ENCODE measurements around the gene PFAS. TPM values are rescaled to one million over a fixed set of nuclear protein-coding genes. Genes with fewer than 3 reads are reported as not detected.
A peak's percentile ranks its signal among the peaks of the same experiment; 100 is the strongest.
"Not testable (repeated sequence)": the region's sequence is repeated elsewhere in the genome, so short reads cannot be mapped to it uniquely, and the experiment has no call there.

The PFAS gene
- polyA plus RNA-seq, 10 donors = 17.6 to 29.8 (median 23.1) TPM

- peak; percentile 91 to 95 (median 94) for DNase-seq
Measured at GRCh38 chr17:8226536-8227237, 22.4 kb upstream of the PFAS start.

DNA sequence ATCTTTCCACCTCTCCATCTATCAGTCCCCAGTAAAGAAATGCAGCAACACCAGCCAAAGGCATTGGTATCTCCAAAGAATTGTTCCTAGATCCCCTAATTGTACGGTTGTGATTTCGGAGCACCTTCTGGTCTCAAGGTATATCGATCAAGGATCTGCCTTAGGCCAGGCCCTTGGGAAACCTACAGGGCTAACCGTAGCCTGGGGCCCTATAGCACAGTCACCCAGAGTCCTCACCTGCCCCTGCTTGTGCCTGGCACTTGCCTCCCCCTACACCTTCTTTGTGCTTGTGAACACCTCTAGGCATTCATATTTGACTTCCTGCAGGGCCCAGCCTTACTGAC lies 21.9 kb upstream of the PFAS start:
- DNase-seq = no peak

- no peak for DNase-seq
Measured at GRCh38 chr17:8231701-8232100, 17.4 kb upstream of the PFAS start.

DNA sequence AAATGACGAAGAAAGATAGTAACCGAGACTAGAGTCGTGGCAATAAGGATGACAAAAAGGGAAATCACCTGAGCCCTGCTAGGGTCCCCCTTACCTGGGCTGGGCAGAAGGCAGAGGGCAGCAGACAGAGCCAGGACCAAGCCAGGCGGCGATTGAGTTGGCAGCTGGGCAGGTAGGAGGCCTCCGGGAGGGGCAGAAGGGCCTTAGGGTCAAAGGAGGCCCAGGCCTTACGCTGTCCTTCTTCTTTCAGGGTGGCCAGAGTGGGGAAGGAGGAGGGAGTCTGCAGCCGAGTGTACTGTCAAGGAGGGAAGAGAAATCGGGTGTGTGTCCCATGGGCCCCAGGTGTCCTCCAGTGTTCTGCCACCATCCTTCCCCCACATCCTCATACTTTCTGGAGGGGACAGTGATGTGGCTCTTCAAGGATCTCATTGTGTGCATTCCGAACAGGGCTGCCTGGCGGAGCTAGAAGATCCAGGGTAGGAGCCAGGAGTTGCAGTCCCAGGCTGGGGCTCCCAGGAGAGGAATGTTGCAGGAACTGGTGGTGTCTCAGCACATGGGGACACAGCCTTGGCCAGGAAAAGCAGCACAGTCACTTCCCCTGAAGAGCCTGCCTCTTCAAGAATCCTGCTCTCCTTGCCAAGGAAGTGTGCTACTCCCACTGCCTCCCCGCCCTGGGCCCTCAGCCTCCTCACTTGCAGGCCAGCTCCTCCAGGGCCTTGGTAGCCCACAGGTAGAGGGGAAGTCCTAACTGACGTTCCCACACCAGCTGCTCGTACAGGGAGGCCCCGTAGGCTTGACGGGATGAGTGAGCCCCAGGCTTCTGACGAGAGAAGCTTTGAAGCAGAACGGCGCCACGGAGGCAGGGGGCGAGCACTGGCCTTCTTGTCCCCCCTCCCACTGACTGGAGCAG lies 14.5 kb upstream of the PFAS start:
- no peak for DNase-seq

DNA sequence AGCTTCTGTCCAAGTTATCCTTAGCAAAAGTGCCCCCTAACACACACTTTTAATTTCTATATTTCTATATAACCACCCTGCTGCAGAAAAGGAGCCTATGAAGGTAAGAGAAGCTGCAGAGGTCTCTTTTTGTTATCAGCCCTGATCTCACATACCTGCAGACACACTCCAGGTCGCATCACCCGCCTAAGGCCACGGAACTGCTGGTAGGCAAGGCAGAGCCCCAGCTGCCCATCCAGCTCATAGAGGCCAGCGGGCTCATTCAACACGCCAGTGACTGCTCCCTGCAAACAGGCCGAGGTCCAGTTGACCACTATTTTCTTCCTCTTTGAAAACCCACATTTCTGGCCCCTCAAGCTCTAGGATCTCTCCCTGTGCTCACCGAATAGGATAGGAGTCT lies 13.4 kb upstream of the PFAS start:
- no peak for DNase-seq

DNA sequence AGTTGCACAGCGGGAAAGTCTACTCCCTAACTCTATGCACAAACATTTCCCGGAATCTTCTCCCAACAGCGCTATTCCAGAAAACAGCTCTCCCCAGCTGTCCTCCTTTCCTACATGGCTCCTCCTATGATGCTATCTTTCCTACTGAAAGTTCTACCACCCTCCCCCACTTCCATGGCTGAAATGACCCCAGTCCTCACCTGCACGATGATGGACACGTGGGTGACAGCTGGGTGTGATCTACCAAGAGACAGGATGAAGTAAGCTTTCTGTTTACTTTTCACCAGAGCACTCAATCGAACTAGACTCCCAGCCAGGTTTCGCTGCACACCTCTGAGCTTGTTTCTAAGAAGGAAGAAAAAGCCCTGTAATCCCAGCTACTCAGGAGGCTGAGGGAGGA lies 11.9 kb upstream of the PFAS start:
- DNase-seq = no peak

DNA sequence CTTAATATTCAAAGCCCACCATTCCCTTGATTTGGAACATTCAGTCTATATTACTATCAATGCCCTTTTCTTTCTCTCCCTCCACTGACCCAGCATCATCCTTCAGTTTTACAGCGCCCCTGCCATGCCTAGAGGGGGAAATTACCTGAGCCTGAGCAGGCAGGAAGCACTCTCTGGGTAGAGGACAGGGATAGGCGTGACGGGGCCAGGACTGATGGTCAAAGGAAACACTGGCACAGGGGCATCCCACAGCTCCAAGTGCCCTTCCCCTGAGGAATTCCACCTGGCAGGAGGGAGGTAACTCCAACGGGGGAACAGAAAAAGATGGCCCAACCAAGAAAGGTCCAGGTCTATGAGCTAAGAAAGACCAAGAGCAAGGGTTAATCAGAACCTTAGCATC lies 11.2 kb upstream of the PFAS start:
- DNase-seq = no peak

GRCh38 chr17:8243827-8244226 lies 5.3 kb upstream of the PFAS start:
- no peak for DNase-seq

DNA sequence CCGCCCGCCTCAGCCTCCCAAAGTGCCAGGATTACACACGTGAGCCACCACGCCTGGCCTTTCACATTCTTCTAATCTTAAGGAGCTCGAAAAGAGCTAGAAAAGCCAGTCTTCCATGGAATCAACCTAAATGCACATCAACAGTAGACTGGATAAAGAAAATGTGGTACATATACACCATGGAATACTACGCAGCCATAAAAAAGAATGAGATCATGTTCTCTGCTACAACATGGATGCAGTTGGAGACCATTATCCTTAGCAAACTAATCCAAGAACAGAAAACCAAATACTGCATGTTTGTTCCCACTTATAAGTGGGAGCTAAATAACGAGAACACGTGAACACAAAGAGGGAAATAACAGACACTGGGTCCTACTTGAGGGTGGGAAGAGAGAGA lies 4.3 kb upstream of the PFAS start:
- no peak for DNase-seq

DNA sequence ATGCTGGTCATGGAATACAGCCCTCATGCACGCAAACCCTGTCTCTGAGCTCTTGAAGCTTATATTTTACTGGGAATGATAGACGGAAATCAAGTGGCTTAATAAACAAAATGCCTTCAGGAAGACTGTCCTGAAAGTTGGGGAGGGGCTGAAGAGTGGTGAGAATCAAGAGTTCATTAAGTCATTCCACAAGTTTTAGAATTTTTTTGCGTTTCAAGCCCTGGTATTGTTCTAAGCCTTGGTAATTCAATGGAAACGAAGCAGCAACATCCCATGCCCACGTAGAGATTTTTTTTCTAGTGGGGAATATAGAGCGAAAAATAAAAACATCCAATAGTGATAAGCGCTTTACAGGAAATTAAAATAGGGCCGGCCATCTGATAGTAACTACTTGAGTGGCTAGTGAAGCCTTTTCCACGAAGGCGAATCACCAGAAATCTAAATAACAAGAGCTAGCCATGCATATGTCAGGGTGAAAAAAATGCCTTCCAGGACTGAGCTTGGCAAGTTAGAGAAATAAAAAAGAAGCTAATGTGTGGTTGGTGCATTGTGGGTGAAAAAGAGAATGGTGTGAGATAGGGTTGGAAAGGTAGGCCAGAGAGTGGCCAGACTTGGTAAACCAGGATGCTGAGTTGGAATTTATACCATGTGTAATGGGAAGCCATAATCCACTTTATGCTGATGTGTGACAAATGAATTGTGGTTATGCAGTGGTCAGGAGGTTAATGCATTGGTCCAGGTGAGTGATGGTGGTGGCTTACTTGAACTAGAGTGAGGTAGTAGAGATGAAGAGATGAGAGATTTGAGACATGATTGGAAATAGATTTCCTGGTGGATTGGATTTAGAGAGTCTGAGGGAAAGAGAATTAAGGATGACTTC lies 772 bp downstream of the PFAS start:
- DNase-seq = no peak

DNA sequence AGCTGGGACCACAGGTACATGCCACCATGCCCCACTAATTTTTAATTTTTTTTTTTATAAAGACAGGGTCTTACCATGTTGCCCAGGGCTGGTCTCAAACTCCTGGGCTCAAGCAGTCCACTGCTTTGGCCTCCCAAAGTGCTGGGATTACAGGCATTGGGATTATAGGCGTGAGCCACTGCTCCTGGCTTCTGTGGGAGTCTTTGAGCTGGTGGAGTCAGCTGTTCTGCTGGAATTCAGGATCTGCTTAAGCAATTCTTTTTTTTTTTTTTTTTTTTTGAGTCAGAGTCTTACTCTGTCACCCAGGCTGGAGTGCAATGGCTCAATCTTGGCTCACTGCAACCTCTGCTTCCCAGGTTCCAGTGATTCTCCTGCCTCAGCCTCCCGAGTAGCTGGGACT lies 2.3 kb downstream of the PFAS start:
- DNase-seq = not testable (repeated sequence)

DNA sequence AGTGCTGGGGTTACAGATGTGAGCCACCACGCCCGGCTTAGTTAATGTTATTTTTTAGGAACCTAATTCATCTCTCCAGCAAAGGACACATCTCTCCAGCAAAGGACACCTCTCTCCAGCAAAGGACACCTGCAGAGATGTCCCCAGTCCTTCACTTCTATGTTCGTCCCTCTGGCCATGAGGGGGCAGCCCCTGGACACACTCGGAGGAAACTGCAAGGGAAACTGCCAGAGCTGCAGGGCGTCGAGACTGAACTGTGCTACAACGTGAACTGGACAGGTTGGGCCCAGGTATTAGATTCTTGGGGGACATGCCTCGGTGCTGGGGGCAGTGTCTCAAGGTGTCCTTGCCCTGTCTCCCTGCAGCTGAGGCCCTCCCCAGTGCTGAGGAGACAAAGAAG lies 4.7 kb downstream of the PFAS start:
- DNase-seq = no peak

DNA sequence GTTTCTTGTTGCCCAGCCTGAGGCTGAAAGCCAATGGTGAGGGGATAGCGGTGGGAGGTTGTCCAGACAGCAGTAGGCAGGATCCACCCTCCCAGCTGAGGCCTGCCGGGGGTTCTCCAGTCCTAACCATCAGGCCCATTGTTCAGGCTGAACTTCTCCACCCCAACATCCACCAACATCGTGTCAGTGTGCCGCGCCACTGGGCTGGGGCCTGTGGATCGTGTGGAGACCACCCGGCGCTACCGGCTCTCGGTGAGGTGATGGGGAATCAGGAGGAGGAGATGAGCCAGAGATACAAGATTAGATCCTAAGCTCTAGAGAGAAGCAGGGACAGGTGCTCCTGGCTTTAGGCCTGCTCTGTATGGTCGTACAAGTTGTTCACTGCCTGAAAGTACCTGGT lies 5.8 kb downstream of the PFAS start:
- DNase-seq = no peak

DNA sequence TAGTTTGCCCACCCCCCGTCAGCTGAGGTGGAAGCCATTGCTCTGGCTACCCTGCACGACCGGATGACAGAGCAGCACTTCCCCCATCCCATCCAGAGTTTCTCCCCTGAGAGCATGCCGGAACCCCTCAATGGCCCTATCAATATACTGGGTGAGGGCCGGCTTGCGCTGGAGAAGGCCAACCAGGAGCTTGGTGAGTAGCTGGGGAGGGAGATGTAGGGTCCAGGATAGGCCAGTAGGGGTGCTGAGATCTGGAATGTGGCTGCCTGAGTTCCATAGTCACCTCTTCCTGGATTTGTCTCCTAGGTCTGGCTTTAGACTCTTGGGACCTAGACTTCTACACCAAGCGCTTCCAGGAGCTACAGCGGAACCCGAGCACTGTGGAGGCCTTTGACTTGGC lies 6.4 kb downstream of the PFAS start:
- no peak for DNase-seq

DNA sequence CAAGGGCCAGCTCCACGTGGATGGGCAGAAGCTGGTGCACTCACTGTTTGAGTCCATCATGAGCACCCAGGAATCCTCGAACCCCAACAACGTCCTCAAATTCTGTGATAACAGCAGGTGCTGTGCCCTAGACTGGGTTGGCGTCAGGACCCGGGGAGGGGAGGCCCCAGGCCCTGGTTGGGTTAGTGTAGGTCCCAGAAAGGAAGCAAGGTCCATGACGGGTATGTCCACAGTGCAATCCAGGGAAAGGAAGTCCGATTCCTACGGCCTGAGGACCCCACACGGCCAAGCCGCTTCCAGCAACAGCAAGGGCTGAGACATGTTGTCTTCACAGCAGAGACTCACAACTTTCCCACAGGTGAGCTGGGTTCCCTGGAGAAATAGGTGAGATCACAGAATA lies 7.2 kb downstream of the PFAS start:
- no peak for DNase-seq

- no peak for DNase-seq
Measured at GRCh38 chr17:8256691-8257090, 7.6 kb downstream of the PFAS start.

DNA sequence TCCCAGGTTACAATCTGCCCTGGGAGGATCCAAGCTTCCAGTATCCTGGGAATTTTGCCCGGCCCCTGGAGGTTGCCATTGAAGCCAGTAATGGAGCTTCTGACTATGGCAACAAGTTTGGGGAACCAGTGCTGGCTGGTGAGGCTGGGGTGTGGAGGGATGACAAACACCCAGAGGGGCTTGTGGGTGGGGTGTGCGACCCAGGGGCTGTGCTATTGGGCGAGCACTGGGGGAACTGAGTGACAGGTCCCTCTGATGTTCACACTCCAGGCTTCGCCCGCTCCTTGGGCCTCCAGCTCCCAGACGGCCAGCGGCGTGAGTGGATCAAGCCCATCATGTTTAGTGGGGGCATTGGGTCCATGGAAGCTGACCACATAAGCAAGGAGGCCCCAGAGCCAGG lies 8.7 kb downstream of the PFAS start:
- no peak for DNase-seq

DNA sequence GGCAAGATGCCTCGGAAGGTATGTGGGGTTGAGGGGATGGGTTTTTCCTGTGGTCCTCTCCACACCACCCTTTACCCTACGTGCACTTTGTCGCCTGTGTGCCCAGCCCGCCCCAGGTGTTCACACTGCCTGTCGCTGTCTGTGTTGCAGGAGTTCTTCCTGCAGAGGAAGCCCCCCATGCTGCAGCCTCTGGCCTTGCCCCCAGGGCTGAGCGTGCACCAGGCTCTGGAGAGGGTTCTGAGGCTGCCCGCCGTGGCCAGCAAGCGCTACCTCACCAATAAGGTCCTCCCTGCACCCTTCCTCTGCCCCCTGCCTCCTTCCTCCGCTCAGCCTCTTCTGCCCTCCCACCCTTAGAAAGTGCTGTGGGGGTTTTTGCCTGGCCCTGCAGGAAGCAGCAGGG lies 15.2 kb downstream of the PFAS start:
- no peak for DNase-seq

DNA sequence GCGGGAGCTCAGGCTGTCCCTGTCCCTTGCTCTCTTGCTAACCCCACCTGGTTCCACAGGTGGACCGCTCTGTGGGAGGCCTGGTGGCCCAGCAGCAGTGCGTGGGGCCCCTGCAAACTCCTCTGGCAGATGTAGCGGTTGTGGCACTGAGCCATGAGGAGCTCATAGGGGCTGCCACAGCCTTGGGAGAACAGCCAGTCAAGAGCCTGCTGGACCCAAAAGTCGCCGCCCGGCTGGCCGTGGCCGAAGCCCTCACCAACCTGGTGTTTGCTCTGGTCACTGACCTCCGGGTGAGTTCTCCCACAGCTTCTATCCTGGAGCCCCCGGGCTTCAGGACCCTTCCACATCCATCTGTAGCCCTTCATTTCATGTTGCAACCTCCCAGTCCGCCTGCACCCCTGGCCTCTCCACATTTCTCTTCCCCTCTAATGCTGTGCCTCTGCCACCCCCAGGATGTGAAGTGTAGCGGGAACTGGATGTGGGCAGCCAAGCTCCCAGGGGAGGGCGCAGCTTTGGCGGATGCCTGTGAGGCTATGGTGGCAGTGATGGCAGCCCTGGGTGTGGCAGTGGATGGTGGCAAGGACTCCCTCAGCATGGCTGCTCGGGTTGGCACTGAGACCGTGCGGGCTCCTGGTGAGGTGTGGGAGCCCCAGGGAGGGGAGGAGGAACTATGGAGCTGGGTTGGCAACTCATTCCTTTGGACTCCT lies 15.9 kb downstream of the PFAS start:
- DNase-seq = no peak

DNA sequence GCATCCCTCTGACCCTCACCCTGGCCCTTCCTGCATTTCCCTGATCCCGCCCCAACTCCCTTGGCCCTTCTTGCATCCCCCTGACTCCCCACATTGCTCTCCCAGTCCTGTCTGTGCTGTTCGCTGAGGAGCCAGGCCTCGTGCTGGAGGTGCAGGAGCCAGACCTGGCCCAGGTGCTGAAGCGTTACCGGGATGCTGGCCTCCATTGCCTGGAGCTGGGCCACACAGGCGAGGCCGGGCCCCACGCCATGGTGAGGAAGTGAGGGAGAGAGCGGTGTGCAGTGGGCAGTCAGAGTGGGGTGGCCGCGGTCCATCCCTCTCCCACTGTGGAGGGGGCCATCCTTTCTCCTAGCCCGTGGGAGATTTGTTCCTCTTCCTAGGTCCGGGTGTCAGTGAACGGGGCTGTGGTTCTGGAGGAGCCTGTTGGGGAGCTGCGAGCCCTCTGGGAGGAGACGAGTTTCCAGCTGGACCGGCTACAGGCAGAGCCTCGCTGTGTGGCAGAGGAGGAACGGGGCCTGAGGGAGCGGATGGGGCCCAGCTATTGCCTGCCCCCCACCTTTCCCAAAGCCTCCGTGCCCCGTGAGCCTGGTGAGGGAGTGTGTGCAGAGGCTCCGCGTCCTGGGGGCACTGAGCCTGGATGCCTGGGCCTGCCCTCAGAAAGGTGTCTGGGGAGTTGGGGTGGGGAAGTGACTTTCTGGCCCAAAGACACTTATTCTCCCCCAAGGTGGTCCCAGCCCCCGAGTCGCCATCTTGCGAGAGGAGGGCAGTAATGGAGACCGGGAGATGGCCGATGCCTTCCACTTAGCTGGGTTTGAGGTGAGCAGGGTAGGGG lies 17.8 kb downstream of the PFAS start:
- no peak for DNase-seq

Measured in muscle of back (tissue), 11 donors.